ENCODE data around the gene NRP2. TPM values are rescaled to one million over a fixed set of nuclear protein-coding genes. Genes with fewer than 3 reads are reported as not detected.

Gene NRP2
- total and polyA plus RNA-seq, 2 experiments from 2014 or later, result 61.0 to 79.2 TPM

GRCh38 chr2:205646680-205647079 is 35.6 kb upstream of the NRP2 start:
- DNase-seq (ENCODE audit: low spot score), result no peak
- no peaks in the 10 kb centered on the region for H3K36me3 ChIP-seq (replicated peaks; ENCODE audit: insufficient read depth, low read depth)
- no peak overlapping the region for H3K4me2 ChIP-seq
- no peaks in the 10 kb centered on the region for H3K4me1 ChIP-seq (ENCODE audit: insufficient read depth)
- no peak for TF ChIP-seq EZH2 (IDR thresholded peaks at IDR 0.05; ENCODE audit: borderline replicate concordance)
- TF ChIP-seq EZH2phosphoT487 (IDR thresholded peaks at IDR 0.05; ENCODE audit: low read depth, severe bottlenecking, unreplicated experiment), result no peak
- TF ChIP-seq, protein P1, sequence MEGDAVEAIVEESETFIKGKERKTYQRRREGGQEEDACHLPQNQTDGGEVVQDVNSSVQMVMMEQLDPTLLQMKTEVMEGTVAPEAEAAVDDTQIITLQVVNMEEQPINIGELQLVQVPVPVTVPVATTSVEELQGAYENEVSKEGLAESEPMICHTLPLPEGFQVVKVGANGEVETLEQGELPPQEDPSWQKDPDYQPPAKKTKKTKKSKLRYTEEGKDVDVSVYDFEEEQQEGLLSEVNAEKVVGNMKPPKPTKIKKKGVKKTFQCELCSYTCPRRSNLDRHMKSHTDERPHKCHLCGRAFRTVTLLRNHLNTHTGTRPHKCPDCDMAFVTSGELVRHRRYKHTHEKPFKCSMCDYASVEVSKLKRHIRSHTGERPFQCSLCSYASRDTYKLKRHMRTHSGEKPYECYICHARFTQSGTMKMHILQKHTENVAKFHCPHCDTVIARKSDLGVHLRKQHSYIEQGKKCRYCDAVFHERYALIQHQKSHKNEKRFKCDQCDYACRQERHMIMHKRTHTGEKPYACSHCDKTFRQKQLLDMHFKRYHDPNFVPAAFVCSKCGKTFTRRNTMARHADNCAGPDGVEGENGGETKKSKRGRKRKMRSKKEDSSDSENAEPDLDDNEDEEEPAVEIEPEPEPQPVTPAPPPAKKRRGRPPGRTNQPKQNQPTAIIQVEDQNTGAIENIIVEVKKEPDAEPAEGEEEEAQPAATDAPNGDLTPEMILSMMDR (IDR thresholded peaks at IDR 0.05; ENCODE audit: poor library complexity), result no peak
- WGBS (ENCODE audit: low lambda C conversion rate, missing lambda C conversion rate), result 63% methylated on average over 8 of the region's 8 CpGs
- H2AFZ ChIP-seq, result no peak overlapping the region
- H3K9me3 ChIP-seq (ENCODE audit: low read depth), result no peaks in the 10 kb centered on the region
- H3K4me3 ChIP-seq, result no peak overlapping the region
- H3K27ac ChIP-seq, result no peak overlapping the region
- no peaks in the 10 kb centered on the region for H4K20me1 ChIP-seq (ENCODE audit: insufficient read depth, poor library complexity, severe bottlenecking)
- no peaks in the 10 kb centered on the region for H3K27me3 ChIP-seq
- H3K79me2 ChIP-seq, result no peaks in the 10 kb centered on the region
- no peaks in the 10 kb centered on the region for H3K9me2 ChIP-seq (replicated peaks; ENCODE audit: insufficient read depth)

DNA sequence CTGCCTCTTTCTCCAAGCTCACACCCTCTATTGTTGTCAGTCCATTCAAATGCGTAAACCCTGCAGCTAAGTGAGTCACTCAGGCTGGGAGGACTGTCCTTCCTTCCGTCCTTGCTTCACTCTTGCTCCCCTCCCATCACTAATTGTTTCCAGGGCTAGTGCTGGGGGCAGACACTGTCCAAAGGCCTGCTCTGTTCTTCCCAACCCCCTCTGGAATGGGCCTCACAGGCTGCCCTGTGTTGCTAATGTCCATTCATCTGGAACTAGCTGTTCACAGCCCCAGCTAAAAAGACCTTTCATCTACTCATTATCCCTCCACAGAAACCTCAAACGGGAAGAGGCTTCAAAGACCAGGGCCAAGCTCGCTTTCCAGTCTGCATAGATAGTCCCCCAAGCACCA is 31.9 kb upstream of the NRP2 start:
- Histone ChIP-seq H2AFZ (no peak overlapping the region), H3K27me3 (no peaks in the 10 kb centered on the region), H4K20me1 (ENCODE audit: insufficient read depth, poor library complexity, severe bottlenecking) (no peaks in the 10 kb centered on the region), H3K27ac (no peak overlapping the region), H3K4me1 (ENCODE audit: insufficient read depth) (no peaks in the 10 kb centered on the region), H3K9me2 (replicated peaks; ENCODE audit: insufficient read depth) (no peaks in the 10 kb centered on the region), H3K36me3 (replicated peaks; ENCODE audit: insufficient read depth, low read depth) (no peaks in the 10 kb centered on the region), H3K4me3 (no peak overlapping the region), H3K4me2 (no peak overlapping the region), H3K9me3 (ENCODE audit: low read depth) (no peaks in the 10 kb centered on the region), H3K79me2 (no peaks in the 10 kb centered on the region)
- TF ChIP-seq, protein P1 (IDR thresholded peaks at IDR 0.05; ENCODE audit: poor library complexity), result no peak
- no peak for TF ChIP-seq EZH2phosphoT487 (IDR thresholded peaks at IDR 0.05; ENCODE audit: low read depth, severe bottlenecking, unreplicated experiment)
- TF ChIP-seq EZH2 (IDR thresholded peaks at IDR 0.05; ENCODE audit: borderline replicate concordance), result no peak
- DNase-seq (ENCODE audit: low spot score), result no peak
- 58% methylated on average over 4 of the region's 4 CpGs for WGBS (ENCODE audit: low lambda C conversion rate, missing lambda C conversion rate)

- no peak for DNase-seq (ENCODE audit: low spot score)
- no peaks in the 10 kb centered on the region for H3K9me2 ChIP-seq (replicated peaks; ENCODE audit: insufficient read depth)
- H3K36me3 ChIP-seq (replicated peaks; ENCODE audit: insufficient read depth, low read depth), result no peaks in the 10 kb centered on the region
- H3K27ac ChIP-seq, result no peak overlapping the region
- no peaks in the 10 kb centered on the region for H3K9me3 ChIP-seq (ENCODE audit: low read depth)
- no peak overlapping the region for H3K4me3 ChIP-seq
- H3K4me2 ChIP-seq, result no peak overlapping the region
- no peaks in the 10 kb centered on the region for H3K4me1 ChIP-seq (ENCODE audit: insufficient read depth)
- H3K79me2 ChIP-seq, result no peaks in the 10 kb centered on the region
- H4K20me1 ChIP-seq (ENCODE audit: insufficient read depth, poor library complexity, severe bottlenecking), result no peaks in the 10 kb centered on the region
- no peak for TF ChIP-seq EZH2phosphoT487 (IDR thresholded peaks at IDR 0.05; ENCODE audit: low read depth, severe bottlenecking, unreplicated experiment)
- no peak for TF ChIP-seq EZH2 (IDR thresholded peaks at IDR 0.05; ENCODE audit: borderline replicate concordance)
- TF ChIP-seq, protein P1 (IDR thresholded peaks at IDR 0.05; ENCODE audit: poor library complexity), result no peak
- no peaks in the 10 kb centered on the region for H3K27me3 ChIP-seq
- no peak overlapping the region for H2AFZ ChIP-seq
- WGBS (ENCODE audit: low lambda C conversion rate, missing lambda C conversion rate), result 94% methylated on average over 7 of the region's 7 CpGs
These were observed 31.4 kb upstream of the NRP2 start for GRCh38 chr2:205650931-205651330.

GRCh38 chr2:205651719-205652118 is 30.6 kb upstream of the NRP2 start:
- DNase-seq (ENCODE audit: low spot score), result no peak
- Histone ChIP-seq H3K9me2 (replicated peaks; ENCODE audit: insufficient read depth) (no peaks in the 10 kb centered on the region), H3K27me3 (no peaks in the 10 kb centered on the region), H3K27ac (no peak overlapping the region), H3K9me3 (ENCODE audit: low read depth) (no peaks in the 10 kb centered on the region), H4K20me1 (ENCODE audit: insufficient read depth, poor library complexity, severe bottlenecking) (no peaks in the 10 kb centered on the region), H3K4me3 (no peak overlapping the region), H3K4me2 (no peak overlapping the region), H3K36me3 (replicated peaks; ENCODE audit: insufficient read depth, low read depth) (no peaks in the 10 kb centered on the region), H3K79me2 (no peaks in the 10 kb centered on the region), H2AFZ (no peak overlapping the region), H3K4me1 (ENCODE audit: insufficient read depth) (no peaks in the 10 kb centered on the region)
- TF ChIP-seq EZH2 (IDR thresholded peaks at IDR 0.05; ENCODE audit: borderline replicate concordance) (no peak), EZH2phosphoT487 (IDR thresholded peaks at IDR 0.05; ENCODE audit: low read depth, severe bottlenecking, unreplicated experiment) (no peak)
- TF ChIP-seq, protein P1 (IDR thresholded peaks at IDR 0.05; ENCODE audit: poor library complexity), result no peak
- WGBS (ENCODE audit: low lambda C conversion rate, missing lambda C conversion rate), result 0% methylated on average over 1 of the region's 1 CpG
